Measurements from ENCODE around the gene MCM10.

DNA sequence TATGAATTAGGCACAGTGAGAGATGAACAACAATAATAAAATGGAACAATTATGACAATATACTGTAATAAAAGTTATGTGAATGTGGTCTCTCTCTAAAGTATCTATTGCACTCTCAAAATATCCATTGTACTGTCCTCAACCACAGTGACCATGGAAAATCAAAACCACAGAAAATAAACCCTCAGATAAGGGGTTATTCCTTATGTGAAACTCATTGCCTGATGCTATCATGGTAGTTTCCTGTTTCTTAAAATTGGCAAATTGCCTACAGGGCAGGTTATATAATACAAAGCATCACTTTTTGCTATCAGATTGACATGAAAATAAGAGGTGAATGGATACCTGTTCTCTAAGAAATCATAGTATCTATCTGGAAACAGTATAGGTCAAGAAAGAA lies 3.8 kb downstream of the MCM10 start:
- TF ChIP-seq EZH2 (IDR thresholded peaks at IDR 0.05; ENCODE audit: insufficient read depth, poor library complexity, severe bottlenecking), result no peak
- TF ChIP-seq EZH2phosphoT487 (IDR thresholded peaks at IDR 0.05; ENCODE audit: insufficient read depth, low read depth), result no peak

Data from GM23248 (cell line).